Measurements from ENCODE around the gene RIPPLY3. TPM values are rescaled to one million over a fixed set of nuclear protein-coding genes. Genes with fewer than 3 reads are reported as not detected.

RIPPLY3 gene
- total RNA-seq, 4 donors from 2014 or later: 0.21 TPM; not detected in 3

- no peaks in the 10 kb centered on the region for H3K4me1 ChIP-seq
- H3K27ac ChIP-seq: no peak overlapping the region
- H3K4me3 ChIP-seq: no peak overlapping the region
- H3K27me3 ChIP-seq: no peaks in the 10 kb centered on the region
- no peaks in the 10 kb centered on the region for H3K36me3 ChIP-seq
- TF ChIP-seq POLR2AphosphoS5 (IDR thresholded peaks at IDR 0.05) (no peak), POLR2A (IDR thresholded peaks at IDR 0.05) (no peak), EP300 (IDR thresholded peaks at IDR 0.05) (no peak), CTCF (IDR thresholded peaks at IDR 0.05) (no peak)
- H3K9me3 ChIP-seq: no peaks in the 10 kb centered on the region
- no peak for DNase-seq (ENCODE audit: low spot score in 2 of 2)
- 65% methylated on average over 9 of the region's 9 CpGs for WGBS
These were observed 33.0 kb downstream of the RIPPLY3 start for GRCh38 chr21:37039411-37040075.

- DNase-seq (ENCODE audit: low spot score in 2 of 2): no peak
- Histone ChIP-seq H3K36me3 (no peaks in the 10 kb centered on the region), H3K9me3 (no peaks in the 10 kb centered on the region), H3K27me3 (no peaks in the 10 kb centered on the region), H3K4me3 (no peak overlapping the region), H3K27ac (no peak overlapping the region), H3K4me1 (no peaks in the 10 kb centered on the region)
- WGBS: 91% methylated on average over 3 of the region's 3 CpGs
- no peak for TF ChIP-seq POLR2A (IDR thresholded peaks at IDR 0.05)
- no peak for TF ChIP-seq EP300 (IDR thresholded peaks at IDR 0.05)
- no peak for TF ChIP-seq POLR2AphosphoS5 (IDR thresholded peaks at IDR 0.05)
- TF ChIP-seq CTCF (IDR thresholded peaks at IDR 0.05): no peak
These were observed 33.7 kb downstream of the RIPPLY3 start for GRCh38 chr21:37040212-37040611.

- DNase-seq (ENCODE audit: low spot score in 2 of 2): no peak
- TF ChIP-seq POLR2AphosphoS5 (IDR thresholded peaks at IDR 0.05): no peak
- TF ChIP-seq CTCF (IDR thresholded peaks at IDR 0.05): no peak
- no peak for TF ChIP-seq POLR2A (IDR thresholded peaks at IDR 0.05)
- no peak for TF ChIP-seq EP300 (IDR thresholded peaks at IDR 0.05)
- no peaks in the 10 kb centered on the region for H3K4me1 ChIP-seq
- WGBS: 93% methylated on average over 3 of the region's 4 CpGs
- H3K36me3 ChIP-seq: no peaks in the 10 kb centered on the region
- no peaks in the 10 kb centered on the region for H3K27me3 ChIP-seq
- H3K9me3 ChIP-seq: no peaks in the 10 kb centered on the region
- no peak overlapping the region for H3K4me3 ChIP-seq
- H3K27ac ChIP-seq: no peak overlapping the region
These were observed 35.3 kb downstream of the RIPPLY3 start for GRCh38 chr21:37041706-37042271.

- WGBS: 83% methylated on average over 6 of the region's 6 CpGs
- TF ChIP-seq POLR2A (IDR thresholded peaks at IDR 0.05) (no peak), CTCF (IDR thresholded peaks at IDR 0.05) (no peak), EP300 (IDR thresholded peaks at IDR 0.05) (no peak), POLR2AphosphoS5 (IDR thresholded peaks at IDR 0.05) (no peak)
- Histone ChIP-seq H3K27me3 (no peaks in the 10 kb centered on the region), H3K4me1 (no peaks in the 10 kb centered on the region), H3K36me3 (no peaks in the 10 kb centered on the region), H3K27ac (no peak overlapping the region), H3K9me3 (no peaks in the 10 kb centered on the region), H3K4me3 (no peak overlapping the region)
- no peak for DNase-seq (ENCODE audit: low spot score in 2 of 2)
These were observed 37.3 kb downstream of the RIPPLY3 start for GRCh38 chr21:37043818-37044217.

GRCh38 chr21:37044643-37045042, 38.1 kb downstream of the RIPPLY3 start:
- no peaks in the 10 kb centered on the region for H3K27me3 ChIP-seq
- no peak overlapping the region for H3K27ac ChIP-seq
- H3K4me3 ChIP-seq: no peak overlapping the region
- TF ChIP-seq POLR2A (IDR thresholded peaks at IDR 0.05) (no peak), EP300 (IDR thresholded peaks at IDR 0.05) (no peak), POLR2AphosphoS5 (IDR thresholded peaks at IDR 0.05) (no peak), CTCF (IDR thresholded peaks at IDR 0.05) (no peak)
- WGBS: 96% methylated on average over 3 of the region's 3 CpGs
- no peak for DNase-seq (ENCODE audit: low spot score in 2 of 2)
- H3K36me3 ChIP-seq: no peaks in the 10 kb centered on the region
- H3K9me3 ChIP-seq: no peaks in the 10 kb centered on the region
- H3K4me1 ChIP-seq: no peaks in the 10 kb centered on the region

Measured in suprapubic skin (tissue), 4 donors.